Liver (tissue), 3 donors: Measurements from ENCODE around the gene SLC4A11.

Experiments used
- RAD21 ChIP-seq, 2 donors: IDR thresholded peaks; 2 replicates each; pipeline ENCODE4 v1.6.1; 2016; ENCODE audit warnings: antibody characterized with exemption in 2 of 2, mild to moderate bottlenecking in 2 of 2
- TF ChIP-seq, protein P1 (sequence below): fragments of 150-350 bp; IDR thresholded peaks from 2 replicates; pipeline ENCODE4 v1.5.1; 2017; ENCODE audit warnings: improper control_type of control experiment, low read depth, low read length; ENCODE audit not compliant: missing input control
- donor health status: healthy.
- donor health status: healthy.

DNA sequence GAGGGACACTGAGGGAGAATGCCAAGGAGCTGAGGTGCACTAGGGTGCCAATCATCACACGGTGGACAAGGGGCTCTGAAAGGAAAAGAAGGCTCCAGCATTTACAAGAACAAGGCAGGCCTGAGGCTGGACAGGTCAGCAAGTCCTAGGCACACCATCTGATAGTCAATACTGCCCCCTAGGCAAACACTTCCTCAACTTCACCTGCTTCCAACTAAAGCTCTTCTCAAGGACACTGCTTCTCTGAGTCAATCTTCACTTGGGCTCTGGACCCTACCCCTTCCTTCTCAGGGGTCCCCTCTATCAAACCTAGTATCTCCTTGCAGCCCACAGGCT, 37.7 kb upstream of the SLC4A11 start:
- TF ChIP-seq, protein P1, sequence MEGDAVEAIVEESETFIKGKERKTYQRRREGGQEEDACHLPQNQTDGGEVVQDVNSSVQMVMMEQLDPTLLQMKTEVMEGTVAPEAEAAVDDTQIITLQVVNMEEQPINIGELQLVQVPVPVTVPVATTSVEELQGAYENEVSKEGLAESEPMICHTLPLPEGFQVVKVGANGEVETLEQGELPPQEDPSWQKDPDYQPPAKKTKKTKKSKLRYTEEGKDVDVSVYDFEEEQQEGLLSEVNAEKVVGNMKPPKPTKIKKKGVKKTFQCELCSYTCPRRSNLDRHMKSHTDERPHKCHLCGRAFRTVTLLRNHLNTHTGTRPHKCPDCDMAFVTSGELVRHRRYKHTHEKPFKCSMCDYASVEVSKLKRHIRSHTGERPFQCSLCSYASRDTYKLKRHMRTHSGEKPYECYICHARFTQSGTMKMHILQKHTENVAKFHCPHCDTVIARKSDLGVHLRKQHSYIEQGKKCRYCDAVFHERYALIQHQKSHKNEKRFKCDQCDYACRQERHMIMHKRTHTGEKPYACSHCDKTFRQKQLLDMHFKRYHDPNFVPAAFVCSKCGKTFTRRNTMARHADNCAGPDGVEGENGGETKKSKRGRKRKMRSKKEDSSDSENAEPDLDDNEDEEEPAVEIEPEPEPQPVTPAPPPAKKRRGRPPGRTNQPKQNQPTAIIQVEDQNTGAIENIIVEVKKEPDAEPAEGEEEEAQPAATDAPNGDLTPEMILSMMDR, result no peak
- TF ChIP-seq RAD21 (IDR thresholded peaks at IDR 0.05), result peak; percentile 7 to 63
